ENCODE measurements around the gene CMTM2.
"Not testable (repeated sequence)": the region's sequence is repeated elsewhere in the genome, so short reads cannot be mapped to it uniquely, and the experiment has no call there.

The CMTM2 gene

DNA sequence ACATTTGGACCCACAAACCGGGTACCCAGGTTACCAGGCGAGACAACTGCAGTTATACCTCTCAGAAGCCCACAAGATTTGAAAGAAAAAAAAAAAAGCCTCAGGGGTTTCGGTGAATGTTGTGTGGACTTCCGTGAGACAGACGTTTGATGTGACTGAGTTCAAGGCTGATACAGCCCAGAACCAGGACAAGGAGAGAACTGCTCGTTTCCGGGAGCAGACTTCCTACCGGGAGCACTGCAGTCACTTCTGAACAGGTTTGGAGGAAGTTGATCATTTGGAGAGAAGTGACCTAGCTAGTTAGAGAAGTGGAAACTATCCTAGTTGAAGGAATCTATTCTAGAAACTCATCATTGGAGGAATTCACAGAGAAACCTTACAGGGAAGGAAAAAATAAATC is 26.0 kb upstream of the CMTM2 start:
- DNase-seq: no peak

DNA sequence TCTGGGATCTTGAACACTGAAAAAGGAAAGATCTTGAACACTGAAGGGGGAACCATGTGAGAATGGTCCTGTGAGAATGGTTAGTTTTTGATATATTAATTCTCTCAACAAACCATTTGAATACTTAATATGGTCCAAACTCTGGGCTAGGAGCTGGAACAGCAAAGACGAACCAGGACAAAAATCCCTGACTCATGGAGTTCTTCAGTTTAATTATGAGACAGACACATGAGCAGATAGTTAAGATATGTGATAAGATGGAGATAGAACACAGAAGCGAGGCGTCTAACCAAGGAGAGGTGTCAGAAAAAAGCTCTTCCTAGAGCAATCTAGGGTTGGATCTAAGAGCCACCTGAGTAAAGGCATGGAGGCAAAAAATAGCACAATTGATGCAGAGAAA is 25.2 kb upstream of the CMTM2 start:
- no peak for DNase-seq

DNA sequence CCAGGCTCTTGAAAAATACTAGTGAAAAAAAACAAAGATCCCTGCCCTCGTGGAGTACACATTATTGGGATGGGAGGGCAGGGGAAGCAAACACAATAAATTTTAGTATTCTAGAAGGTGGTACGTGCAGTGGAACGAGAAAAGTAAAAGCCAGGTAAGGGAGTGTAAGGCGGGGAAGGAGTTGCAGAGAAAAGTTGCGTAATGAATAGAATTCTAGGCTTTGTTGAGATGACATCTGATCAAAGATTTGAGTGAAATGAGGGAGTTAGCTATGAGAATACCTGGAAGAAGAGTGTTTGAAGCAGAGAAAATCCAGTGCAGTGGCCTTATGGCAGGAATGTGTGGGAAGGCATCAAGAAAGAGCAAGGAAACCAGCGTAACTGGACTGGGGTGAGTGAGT is 24.8 kb upstream of the CMTM2 start:
- DNase-seq: no peak

DNA sequence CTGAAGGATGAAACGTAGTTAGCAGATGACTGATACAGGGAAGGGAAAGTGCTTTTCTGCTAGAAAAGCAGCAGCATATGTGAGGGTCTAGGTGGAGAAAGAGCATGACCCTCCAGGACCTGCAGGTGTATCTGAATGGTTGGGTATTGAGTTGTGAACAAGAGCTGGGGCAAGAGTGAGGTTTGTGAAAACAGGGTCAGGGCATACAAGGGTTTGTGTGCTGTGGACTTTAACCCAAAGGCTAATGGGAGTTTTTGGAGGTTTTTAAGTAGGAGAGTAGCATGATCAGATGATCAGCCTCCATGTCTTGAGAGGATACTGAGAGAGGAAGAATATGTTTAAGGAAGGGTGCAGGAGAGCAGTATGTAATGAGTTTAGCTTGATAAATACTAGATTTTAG is 19.2 kb upstream of the CMTM2 start:
- no peak for DNase-seq

DNA sequence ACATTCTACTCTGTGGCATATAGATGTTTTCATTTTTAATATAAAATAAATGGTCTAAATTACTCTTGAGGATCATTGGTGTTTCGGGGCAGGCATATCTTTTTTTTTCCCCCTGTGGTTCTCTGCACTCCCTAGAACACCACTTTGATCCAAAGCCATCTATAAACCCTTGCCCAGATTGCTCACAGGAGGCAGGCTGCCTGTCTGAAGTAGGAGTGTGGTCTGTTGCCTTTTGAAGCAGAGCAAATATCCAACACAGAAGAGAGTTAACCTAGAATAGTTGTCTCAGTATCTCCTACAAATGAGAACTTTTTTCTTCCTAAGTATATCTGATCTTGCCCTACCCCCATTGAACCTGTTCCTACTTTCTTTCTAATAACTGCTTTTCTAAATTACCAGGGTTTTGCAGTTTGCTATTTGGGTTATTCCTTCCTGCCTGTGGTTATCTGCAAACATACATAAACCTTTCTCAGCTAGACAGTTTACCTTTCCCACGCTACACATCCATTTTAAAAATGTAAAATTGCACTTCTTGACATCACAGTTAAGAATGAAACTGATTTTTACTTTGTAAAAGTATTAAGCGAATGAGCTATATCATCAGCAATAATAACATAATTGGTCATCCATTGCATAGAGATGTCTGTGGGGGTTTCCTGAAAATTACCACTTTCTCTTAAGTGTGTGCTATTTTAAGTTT is 17.7 kb upstream of the CMTM2 start:
- DNase-seq: no peak

DNA sequence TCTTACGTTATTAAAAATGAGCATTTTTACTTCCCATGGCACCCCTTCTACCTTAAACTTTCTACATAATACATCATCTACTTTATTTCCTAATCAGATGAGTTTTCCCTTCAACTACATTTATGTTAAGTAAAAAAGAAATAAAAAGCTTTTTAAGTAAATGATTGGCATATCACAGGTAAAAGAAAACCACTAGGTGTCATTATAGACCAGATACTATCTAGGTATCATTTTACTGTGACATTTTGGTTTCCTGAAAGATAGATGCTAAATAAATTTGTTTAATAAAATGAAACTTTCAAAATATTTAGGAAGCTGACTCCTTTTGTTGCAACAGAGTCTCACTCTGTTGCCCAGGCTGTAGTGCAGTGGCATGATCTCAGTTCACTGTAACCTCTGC is 16.9 kb upstream of the CMTM2 start:
- no peak for DNase-seq

DNA sequence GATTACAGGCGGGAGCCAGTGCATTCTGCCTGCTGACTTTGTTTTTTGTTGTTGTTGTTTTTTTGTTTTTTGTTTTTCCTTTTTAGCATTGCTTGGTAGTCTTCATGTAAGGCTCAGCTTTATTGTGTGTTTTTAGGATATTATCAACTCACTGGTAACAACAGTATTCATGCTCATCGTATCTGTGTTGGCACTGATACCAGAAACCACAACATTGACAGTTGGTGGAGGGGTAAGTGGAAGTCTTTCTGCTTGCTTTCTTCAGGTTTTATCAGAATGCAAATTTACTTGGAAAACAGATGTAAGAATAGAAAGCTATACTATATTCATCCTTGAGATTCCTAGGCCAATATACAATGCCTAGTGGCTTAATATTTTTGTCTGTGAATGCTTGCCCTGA is 16.3 kb upstream of the CMTM2 start:
- DNase-seq: no peak

DNA sequence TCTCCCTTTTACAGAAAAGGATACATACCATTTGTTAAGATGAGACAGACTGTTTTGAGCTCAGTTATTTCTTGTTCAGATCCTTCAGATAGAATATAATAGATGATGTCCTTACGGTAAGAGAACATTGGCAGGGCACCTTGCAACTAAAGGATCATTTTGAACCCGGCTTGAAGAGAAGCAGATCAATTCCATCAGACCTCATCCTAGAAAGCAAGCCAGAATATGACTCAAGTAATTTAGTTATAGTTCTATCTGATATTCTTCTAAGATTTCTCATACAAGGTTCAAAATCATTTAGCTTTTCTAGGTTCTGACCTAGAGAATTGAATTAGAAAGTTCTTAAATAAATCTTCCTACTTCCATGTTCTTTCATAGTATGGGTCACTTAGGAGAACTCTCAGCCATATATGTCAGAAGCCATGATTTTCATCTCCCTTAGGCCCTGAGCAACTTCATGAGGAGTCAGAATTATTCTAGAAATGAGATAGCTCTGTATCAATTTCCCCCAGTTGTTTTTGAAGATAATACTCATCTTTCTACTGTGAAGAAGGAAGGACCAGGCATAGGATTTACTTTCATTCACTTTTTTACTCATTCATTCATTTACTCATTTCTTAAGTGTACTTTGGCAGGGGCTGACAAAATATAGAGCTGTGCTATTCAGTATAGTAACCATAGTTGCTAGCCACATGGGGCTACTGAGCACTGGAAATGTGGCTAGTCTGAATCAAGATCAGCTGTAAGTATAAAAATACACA is 15.5 kb upstream of the CMTM2 start:
- DNase-seq: no peak

DNA sequence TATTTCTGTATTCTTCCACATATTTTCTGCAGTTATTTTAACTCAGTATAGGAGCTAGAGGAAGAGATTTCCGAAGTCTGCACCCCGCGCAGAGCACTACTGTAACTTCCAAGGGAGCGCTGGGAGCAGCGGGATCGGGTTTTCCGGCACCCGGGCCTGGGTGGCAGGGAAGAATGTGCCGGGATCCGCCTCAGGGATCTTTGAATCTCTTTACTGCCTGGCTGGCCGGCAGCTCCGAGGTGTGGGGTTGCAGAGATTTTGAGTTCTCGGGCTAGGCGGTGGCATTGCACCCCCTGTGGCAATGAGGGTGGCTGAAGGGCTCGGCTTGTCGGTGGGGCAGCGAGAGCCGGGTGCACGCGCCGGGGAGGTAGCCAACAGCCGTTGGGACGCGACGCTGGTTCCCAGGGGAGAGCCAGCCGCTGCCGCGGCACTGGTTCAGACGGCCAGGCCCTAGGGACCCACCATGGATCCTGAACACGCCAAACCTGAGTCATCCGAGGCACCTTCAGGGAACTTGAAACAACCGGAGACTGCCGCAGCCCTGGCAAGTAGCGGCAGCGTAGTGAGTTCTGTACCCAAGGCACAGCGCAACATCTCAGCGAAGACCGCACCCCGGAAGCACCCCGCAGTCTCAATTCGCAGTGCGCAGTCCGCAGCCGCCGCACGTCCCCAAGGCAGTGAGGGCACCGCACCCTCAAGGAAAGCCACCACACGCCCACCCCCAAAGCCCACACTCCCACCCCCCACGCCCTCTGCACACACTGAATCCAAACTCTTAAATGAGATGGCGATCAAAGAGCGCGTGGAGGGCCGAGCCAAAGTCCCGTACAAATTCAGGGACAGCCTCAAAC is 13.0 kb upstream of the CMTM2 start, which contains the start of gene CMTM1:
Gene CMTM1, plus strand, starts transcription at position 389 of the 851 bp plus-strand sequence. Its CDS starts 75 bp downstream, at position 464.
- no peak for DNase-seq

DNA sequence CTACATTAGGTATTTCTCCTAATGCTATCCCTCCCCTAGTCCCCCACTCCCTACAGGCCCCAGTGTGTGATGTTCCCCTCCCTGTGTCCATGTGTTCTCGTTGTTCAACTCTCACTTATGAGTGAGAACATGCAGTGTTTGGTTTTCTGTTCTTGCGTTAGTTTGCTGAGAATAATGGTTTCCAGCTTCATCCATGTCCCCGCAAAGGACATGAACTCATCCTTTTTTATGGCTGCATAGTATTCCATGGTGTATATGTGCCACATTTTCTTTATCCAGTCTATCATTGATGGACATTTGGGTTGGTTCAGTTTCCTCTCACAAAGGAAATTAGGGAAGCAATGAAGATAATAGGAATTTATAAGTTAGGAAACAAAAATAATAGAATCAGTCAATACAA is 12.0 kb upstream of the CMTM2 start:
- DNase-seq: not testable (repeated sequence)

DNA sequence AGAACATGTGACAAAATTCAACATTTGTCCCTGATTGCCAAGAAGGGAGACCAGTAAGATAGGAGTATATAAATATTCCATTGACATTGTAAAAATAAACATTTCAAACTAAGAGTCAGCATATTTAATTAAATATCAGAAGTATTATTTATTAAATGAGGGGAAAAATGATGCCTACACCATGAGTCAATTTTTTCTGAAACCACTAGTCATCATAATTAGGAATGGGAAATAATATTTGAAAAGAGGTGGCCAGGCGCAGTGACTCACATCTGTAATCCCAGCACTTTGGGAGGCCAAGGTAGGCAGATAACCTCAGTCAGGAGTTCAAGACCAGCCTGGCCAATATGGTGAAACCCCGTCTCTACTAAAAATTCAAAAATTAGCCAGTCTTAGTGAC is 10.9 kb upstream of the CMTM2 start:
- DNase-seq: no peak

DNA sequence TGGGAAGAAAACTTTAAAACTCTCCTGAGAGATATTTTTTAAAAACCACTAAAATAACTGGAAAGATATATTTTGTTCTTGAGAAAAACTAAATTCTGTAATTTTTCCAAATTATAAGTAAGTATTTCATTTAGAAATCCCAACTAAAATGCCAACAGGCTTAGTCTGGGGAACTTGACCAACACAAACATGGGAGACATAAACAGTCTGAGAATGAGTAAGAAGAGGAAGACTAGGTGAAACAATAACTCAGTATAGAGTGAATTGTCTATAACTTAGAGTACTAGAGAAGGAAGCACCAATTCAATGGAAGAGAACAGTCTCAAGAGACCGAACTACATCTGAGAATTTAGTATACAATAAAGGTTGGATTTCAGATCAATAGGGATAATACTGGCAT is 10.1 kb upstream of the CMTM2 start:
- no peak for DNase-seq

DNA sequence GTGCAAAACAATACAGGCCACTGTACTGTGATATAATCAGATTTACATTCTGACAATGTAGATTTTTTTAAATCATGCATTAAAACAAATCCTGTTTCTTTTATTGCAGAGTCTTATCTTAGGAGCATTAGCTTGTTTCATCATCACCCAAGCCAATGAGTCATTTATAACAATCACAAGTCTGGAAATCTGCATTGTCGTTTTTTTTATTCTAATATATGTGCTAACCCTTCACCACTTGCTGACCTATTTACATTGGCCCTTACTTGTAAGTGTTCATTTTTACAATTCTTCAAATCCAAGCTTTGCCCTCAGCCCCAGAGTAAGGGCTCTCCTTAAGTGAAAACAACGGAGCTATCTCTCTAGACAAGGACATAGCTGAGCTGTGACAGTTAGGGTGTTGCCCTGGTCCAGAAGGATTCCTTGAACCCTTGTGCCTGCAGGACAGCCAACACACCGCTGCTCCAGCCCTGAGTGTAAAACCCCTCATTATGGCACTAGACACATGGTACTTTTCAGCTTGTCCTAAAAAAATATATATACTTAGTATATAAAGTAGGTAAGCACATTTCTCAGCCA is 9.3 kb upstream of the CMTM2 start:
- DNase-seq: no peak

DNA sequence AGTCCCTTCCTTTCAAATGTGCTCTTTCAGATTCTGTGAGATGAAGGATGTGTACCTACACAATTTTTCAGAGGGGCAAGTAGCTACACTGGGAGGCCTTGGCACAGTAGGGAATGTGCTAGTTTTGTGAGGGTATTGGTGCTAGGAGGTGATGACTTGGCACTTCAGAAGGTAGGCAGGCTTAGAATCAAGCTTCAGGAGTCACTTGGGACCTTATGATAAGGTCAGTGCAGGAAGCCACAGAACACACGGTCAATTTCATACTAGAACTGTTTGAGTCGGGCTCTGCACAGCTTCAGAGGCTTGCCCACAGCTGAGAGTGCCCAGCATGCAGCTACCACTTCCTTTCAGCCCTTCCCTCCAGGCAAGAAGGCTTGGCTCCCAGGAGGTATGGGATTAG is 6.9 kb upstream of the CMTM2 start:
- DNase-seq: no peak

DNA sequence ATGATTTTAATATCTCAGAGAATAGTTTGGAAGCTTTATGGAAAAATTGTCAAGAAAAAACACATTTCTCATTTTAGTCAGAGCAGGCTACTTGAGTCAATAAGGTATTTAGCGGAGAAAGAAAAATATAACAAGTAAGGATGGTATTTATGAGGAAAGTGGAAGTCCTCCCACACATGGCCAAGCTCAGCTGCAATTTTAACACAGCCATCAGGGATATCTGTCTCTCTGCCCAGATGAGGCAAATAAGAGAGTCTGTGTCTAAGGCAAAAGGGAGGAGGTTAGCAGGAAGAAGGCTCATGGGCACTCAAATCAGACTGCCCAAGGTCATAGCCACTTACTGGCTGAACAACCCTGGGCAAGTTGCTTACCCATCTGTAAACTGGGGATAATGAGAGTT is 5.2 kb upstream of the CMTM2 start:
- DNase-seq: no peak

DNA sequence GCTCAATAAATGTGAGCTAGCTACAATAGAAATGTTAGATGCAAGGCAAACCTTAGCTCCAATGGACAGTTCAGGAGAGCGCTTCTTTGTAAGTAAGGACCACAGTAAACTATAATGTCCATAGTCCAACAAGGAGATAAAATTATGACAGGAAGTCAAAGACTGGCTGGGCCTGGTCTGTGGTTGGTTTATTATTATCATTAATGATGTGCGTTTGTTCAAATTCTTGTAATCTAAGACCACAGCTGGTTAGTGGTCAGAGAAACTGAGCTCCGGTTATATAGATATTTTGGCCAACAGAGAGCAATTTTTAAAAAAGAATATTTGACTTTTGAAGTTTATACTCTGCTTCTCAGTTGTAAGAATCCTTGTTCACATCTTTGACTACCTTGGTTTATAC is 4.7 kb upstream of the CMTM2 start:
- no peak for DNase-seq

DNA sequence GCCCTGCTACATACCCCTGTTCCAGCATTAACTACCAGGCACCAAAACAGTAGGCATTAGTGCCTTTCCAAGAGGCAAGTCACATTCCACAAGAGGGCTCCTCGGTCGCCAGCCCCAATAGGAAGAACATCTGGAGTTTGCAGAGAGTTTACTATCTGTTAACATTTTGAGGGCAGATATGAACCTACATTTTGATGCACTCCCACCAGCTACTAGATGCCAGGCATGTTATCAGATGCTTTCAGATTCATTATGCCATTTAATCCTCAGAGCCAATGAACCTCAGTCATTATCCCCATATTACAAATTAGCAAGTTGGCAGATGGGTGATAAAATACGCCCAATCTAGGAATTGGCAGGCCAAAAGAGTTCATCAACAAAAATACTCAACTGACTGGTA is 4.2 kb upstream of the CMTM2 start:
- no peak for DNase-seq

DNA sequence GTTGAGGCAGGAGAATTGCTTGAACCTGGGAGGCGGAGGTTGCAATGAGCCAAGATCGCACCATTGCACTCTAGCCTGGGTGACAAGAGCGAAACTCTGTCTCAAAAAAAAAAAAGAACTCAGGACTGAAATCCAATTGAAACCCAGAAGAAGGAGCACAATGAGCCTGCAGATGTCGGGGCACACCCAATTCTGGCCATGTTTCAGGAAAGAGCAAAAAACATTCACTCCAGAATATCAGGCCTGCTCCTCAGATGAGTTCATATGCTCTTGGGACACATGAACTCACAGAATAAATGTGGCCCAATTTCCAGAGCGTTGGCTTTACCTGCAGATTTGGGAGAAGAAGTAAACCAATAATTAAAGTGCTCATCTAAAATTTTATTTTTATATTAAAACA is 3.0 kb upstream of the CMTM2 start:
- DNase-seq: no peak

DNA sequence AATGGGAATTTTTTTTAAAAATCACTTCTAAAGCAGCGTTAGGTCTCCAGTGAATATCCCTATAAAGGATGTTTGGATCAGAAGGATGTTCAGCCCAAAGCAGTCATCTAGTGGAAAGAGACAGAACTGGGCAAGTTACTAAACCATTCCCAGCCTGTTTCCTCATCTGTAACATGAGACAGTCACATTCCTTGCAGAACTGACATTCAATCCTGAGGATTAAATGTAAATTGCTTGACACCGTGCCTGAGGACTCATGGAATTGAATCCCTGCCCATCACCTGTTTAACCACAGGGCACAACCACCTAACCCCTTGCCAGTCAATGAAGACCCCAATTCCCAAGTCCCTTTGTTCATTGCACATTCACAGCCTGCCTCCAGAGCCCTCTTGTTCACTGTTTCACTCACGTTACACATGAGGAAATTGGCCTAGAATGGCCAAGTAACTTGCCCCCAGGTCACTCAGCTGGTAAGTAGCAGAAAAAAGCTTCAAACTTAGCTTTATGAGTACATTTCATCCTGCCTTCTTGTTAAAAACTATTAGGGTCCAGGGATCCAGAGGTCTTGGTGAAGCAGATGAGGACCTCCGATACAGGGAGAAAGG is 1.4 kb downstream of the CMTM2 start:
- no peak for DNase-seq

DNA sequence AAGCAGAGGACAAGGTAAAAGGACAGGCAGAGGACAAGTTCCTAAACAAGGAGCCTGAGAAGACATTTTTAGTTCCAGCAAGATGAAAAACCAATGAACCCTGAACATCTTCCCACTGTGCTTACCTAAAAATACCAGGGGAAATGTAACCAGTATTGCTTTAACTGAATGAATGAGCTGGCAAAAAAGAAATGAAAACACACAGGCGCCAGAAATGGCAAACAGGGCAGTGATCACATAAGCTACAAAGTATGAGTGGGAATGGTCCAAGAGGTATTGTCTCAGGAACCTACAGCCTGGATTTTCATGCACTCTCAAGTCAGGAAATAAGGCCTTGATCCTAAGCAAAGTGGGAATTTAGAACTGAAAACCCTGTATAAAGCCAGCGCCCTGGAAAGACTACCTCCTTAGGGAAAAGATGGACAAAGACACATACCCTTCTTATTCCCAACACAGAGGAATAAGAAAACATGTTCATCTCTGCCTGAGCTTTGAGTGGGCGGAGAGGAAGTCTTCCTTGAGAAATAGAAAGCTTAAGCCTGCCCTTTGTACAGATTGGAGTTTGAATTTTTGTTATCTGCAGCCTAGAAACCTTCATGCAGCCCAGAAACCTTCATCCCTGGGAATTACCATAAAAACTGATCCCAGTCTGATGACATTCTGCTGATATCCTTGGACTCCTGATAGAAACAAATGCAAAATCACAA is 2.1 kb downstream of the CMTM2 start:
- DNase-seq: no peak

DNA sequence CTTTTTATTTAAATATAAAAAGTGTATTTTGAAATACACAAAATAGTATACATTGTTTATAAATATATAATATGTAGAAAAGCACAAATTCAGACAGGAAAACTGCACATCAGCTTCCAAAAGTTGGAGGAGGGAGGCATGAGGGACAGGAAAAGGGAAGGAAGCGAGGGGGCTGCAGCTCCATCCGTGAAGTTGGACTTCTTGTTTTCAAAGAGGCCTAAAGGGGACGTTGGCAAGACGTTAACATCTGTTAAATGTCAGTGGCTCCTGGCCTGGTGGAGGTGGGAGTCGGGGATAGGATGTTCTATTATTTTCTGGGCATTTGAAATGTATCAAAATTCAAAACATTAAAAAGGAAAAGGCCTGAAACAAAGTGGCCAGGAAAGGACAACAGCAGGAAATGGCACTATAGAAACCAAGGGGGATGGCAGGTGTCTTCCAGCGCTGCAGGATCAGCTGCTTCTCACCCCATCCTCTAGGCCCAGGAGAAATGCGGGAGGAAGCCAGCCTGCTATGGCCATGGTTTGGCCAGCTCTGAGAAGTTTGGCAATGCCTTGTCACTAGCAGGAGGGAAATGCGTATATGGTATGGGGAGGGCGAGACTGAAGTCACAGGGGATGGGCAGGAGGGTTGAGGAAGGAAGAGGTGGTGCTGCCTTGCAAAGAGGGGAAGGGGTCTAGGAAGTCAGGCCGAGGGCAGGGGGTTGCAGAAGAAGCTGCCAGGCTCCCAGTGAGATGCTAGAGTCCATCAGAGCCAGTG is 6.4 kb downstream of the CMTM2 start:
- no peak for DNase-seq
